CD8-positive, alpha-beta memory T cell (primary cell): ENCODE measurements around the gene MYLK4. TPM values are rescaled to one million over a fixed set of nuclear protein-coding genes. Genes with fewer than 3 reads are reported as not detected.

Experiments used
- CTCF ChIA-PET: fragments of 350-600 bp; sonication (Branson Sonifier 250); formaldehyde crosslinking; loops from one replicate; lab custom pipeline; 2021; ENCODE audit warnings: antibody characterized with exemption; lab: Charles Lee
- POLR2A ChIA-PET: fragments of 350-600 bp; sonication (Branson Sonifier 250); formaldehyde crosslinking; loops from one replicate; lab custom pipeline; 2021; ENCODE audit warnings: antibody characterized with exemption; lab: Charles Lee
- DNase-seq, 5 donors: peaks; one replicate each; pipeline versions ENCODE4 v3.0.0 to v3.0.0-alpha.2; 2020 to 2022; ENCODE audit warnings: mixed read lengths in 1 of 5
- H3K27ac ChIP-seq: one replicate; pipeline ENCODE4 v1.7.0; 2013; ENCODE audit warnings: low read depth, mild to moderate bottlenecking, low read length, moderate library complexity
- H3K27me3 ChIP-seq: 2 replicates; pipeline ENCODE4 v1.7.0; 2013; ENCODE audit warnings: low read length, mild to moderate bottlenecking; ENCODE audit not compliant: insufficient read depth, poor library complexity, severe bottlenecking
- H3K36me3 ChIP-seq: 2 replicates; pipeline ENCODE4 v1.7.0; 2013; ENCODE audit warnings: mild to moderate bottlenecking, low read length, moderate library complexity; ENCODE audit not compliant: insufficient read depth
- H3K4me1 ChIP-seq: 2 replicates; pipeline ENCODE4 v1.7.0; 2013; ENCODE audit warnings: mild to moderate bottlenecking, low read length, moderate library complexity; ENCODE audit not compliant: insufficient read depth
- H3K4me3 ChIP-seq: 2 replicates; pipeline ENCODE4 v1.7.0; 2013; ENCODE audit warnings: mild to moderate bottlenecking, low read length
- H3K9me3 ChIP-seq: 2 replicates; pipeline ENCODE4 v1.7.0; 2013; ENCODE audit warnings: mild to moderate bottlenecking, low read length
- H3K27ac Mint-ChIP-seq, 8 donors: one replicate each; pipeline ENCODE4 v1.8.0; 2020 to 2021; ENCODE audit warnings: mixed read lengths in 8 of 8, mild to moderate bottlenecking in 6 of 8, inconsistent platforms in 3 of 8, moderate library complexity in 3 of 8
- H3K27me3 Mint-ChIP-seq, 2 donors: one replicate each; pipeline ENCODE4 v1.8.0; 2020 to 2021; ENCODE audit warnings: mixed read lengths in 2 of 2, mild to moderate bottlenecking in 1 of 2, moderate library complexity in 1 of 2
- H3K36me3 Mint-ChIP-seq, 3 donors: one replicate each; pipeline ENCODE4 v1.8.0; 2020 to 2021; ENCODE audit warnings: mixed read lengths in 3 of 3, inconsistent platforms in 1 of 3, mild to moderate bottlenecking in 1 of 3
- H3K4me1 Mint-ChIP-seq, 3 donors: one replicate each; pipeline ENCODE4 v1.8.0; 2020 to 2021; ENCODE audit warnings: mixed read lengths in 3 of 3, inconsistent platforms in 1 of 3, mild to moderate bottlenecking in 1 of 3
- H3K4me3 Mint-ChIP-seq, 7 donors: one replicate each; pipeline ENCODE4 v1.8.0; 2020 to 2021; ENCODE audit warnings: mixed read lengths in 7 of 7, mild to moderate bottlenecking in 6 of 7, moderate library complexity in 4 of 7, inconsistent platforms in 2 of 7
- H3K9me3 Mint-ChIP-seq, 5 donors: one replicate each; pipeline ENCODE4 v1.8.0; 2020 to 2022; ENCODE audit warnings: mixed read lengths in 5 of 5, mild to moderate bottlenecking in 3 of 5, moderate library complexity in 2 of 5, inconsistent platforms in 1 of 5
- polyA plus RNA-seq: library from polyadenylated mRNA; unstranded; fragments of 300-500 nt; fragmentation: Illumina TruSeq; gene quantifications from one replicate; pipeline ENCODE4 v1.2.3, GENCODE V29; 2021
- total RNA-seq, 2 experiments: library from RNA; stranded (reverse); gene quantifications; one replicate each; pipeline ENCODE4 v1.2.3, GENCODE V29; 2021

MYLK4 gene
- total and polyA plus RNA-seq, 3 experiments from 2014 or later, result 0.22 to 0.24 (median 0.24) TPM

DNA sequence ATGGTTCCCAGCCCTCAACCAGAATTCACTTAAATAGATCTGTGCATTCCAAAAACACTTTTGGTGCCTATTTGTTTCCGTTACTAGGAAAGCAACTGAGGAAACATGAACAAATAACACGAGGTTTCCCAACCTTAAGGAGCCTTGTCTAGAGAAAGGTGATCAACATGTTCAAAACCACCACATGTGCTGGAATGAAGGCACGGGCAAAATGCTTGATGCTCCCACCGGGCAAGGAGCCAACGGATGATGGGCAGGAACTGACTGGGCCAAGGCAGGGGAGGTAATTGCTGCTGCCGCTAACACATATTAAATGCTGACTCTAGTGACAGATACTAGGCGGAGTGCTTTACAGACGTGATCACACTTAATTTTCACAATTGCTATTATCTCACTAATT is 2.5 kb downstream of the MYLK4 start:
- Histone ChIP-seq H3K4me3 (no peak overlapping the region), H3K4me1 (no peaks in the 10 kb centered on the region), H3K27me3 (no peaks in the 10 kb centered on the region), H3K27ac (no peak overlapping the region), H3K36me3 (no peaks in the 10 kb centered on the region), H3K9me3 (no peaks in the 10 kb centered on the region)
- Mint-ChIP-seq H3K27me3 (peaks cover 16 to 18% of the 10 kb centered on the region in 2 donors), H3K4me3 (no peak overlapping the region), H3K9me3 (no peaks in the 10 kb centered on the region), H3K36me3 (no peaks in the 10 kb centered on the region), H3K4me1 (peaks cover 3 to 8% (median 8%) of the 10 kb centered on the region in 3 donors), H3K27ac (no peak overlapping the region)
- DNase-seq, result no peak
- ChIA-PET POLR2A (no interaction called here), CTCF (interaction anchor here (1.0 to 3.5 kb wide), 2 partner anchors 10 to 16 kb away, joined by 3 to 11 read pairs; no protein-coding TSS in a partner anchor)

DNA sequence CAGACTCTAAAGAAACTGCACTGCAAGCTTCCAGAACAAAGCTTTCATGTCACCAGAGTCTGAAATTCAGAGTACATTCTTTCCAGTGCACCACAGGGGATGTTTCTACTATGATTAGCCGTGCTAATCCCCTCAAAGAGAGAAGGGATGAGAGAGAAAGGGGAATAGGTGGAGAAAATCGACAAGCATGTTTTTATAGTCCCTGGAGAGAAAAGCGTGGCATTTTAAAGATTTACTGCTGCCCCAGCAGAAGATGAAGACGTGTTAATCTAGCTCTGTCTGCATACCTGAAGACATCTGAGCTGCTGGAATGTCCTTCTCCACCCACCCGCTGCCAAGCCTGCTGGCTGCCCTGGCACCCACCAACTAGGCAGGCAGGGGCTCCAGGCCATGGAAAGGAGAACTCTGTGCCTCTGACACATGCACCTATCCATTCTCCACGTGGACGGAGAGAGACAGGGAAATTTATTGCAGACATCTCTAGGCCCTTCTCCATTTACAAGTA is 4.1 kb downstream of the MYLK4 start:
- POLR2A ChIA-PET, result no interaction called here
- Histone ChIP-seq H3K27ac (no peak overlapping the region), H3K27me3 (no peaks in the 10 kb centered on the region), H3K36me3 (no peaks in the 10 kb centered on the region), H3K9me3 (no peaks in the 10 kb centered on the region), H3K4me1 (no peaks in the 10 kb centered on the region), H3K4me3 (no peak overlapping the region)
- no peak overlapping the region for H3K4me3 Mint-ChIP-seq
- H3K27ac Mint-ChIP-seq, result no peak overlapping the region
- no peaks in the 10 kb centered on the region for H3K9me3 Mint-ChIP-seq
- no peak for DNase-seq
- H3K27me3 Mint-ChIP-seq, result peaks cover 15% of the 10 kb centered on the region in 2 donors
- CTCF ChIA-PET, result interaction anchor here (0.7 to 1.2 kb wide), 2 partner anchors 8 to 11 kb away, joined by 3 read pairs; no protein-coding TSS in a partner anchor
- H3K4me1 Mint-ChIP-seq, result peaks cover 3 to 8% (median 5%) of the 10 kb centered on the region in 3 donors
- H3K36me3 Mint-ChIP-seq, result peaks cover 0 to 5% (median 2%) of the 10 kb centered on the region in 3 donors

DNA sequence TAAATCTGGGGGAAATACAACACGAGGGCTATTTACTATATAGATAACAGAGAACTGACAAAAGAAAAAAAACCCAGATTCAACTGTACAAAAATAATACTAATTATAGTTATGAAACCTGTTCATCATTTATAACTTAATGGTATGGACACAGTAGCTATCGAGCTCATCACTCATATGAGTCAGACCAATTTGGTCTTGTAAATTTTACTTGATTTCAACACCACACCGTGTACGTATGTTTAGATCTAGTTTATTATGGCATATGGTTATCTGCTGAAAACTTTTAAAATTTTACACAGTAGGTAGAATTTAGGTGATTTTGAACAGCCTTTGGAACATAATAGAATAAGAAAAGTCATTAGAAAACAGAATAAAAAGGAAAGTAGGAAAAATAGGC is 5.5 kb downstream of the MYLK4 start:
- peaks cover 4 to 15% of the 10 kb centered on the region in 2 donors for H3K27me3 Mint-ChIP-seq
- no peaks in the 10 kb centered on the region for H3K9me3 ChIP-seq
- POLR2A ChIA-PET, result no interaction called here
- H3K4me1 ChIP-seq, result no peaks in the 10 kb centered on the region
- H3K4me3 ChIP-seq, result no peak overlapping the region
- no peak overlapping the region for H3K4me3 Mint-ChIP-seq
- DNase-seq, result no peak
- no peaks in the 10 kb centered on the region for H3K9me3 Mint-ChIP-seq
- CTCF ChIA-PET, result no interaction called here
- no peaks in the 10 kb centered on the region for H3K27me3 ChIP-seq
- no peaks in the 10 kb centered on the region for H3K36me3 ChIP-seq
- peaks cover 0 to 5% (median 2%) of the 10 kb centered on the region in 3 donors for H3K36me3 Mint-ChIP-seq
- H3K4me1 Mint-ChIP-seq, result peaks cover 3 to 6% (median 5%) of the 10 kb centered on the region in 3 donors
- H3K27ac Mint-ChIP-seq, result no peak overlapping the region
- H3K27ac ChIP-seq, result no peak overlapping the region

DNA sequence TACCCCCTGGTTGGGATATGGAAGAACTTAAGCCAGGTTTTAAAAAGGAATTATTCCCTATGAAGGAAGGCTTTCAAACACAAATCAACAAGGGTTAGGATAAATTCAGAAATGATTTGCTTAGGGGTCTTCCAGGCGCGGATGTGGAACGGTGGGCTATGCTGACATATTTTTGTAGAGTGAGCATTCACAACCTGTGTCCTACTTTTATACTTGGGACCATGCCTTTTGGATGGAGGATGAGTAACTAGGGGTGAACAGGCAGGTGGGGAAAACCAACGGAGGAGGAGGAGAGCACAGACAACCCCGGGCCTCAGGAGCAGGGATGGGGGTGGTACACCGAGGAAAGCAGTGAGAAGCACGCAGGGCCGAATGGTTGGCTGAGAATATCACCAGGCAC is 5.9 kb downstream of the MYLK4 start:
- no peaks in the 10 kb centered on the region for H3K9me3 Mint-ChIP-seq
- CTCF ChIA-PET, result no interaction called here

DNA sequence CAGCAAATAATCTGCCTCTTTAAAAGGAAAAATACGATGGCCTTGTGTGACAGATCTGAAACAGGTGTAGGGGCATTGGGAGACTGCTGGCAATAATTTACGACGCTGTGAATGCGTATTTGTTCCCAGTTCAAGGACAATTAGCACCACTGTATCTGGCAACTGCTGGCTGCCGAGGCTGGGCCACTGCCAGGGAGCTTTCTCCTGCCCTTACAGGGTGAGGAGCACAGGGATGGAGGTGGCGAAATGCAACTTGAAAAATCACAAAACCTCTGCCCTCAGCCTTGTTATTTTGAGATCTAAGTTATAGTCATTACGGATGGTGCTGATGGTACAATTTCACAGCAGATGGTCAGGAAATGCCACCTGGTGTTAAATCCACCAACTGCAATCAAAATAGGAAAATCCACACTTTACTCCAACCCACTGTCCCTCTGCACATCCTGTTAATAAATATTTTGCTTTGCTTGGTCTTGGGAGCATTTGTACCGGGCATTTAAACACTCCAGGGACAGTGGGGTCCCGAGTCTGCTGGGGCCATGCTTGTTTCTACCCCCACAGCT is 6.4 kb downstream of the MYLK4 start:
- ChIA-PET POLR2A (no interaction called here), CTCF (no interaction called here)
- Mint-ChIP-seq H3K36me3 (peaks cover 0 to 5% (median 2%) of the 10 kb centered on the region in 3 donors), H3K9me3 (no peaks in the 10 kb centered on the region), H3K4me3 (no peak overlapping the region), H3K27ac (no peak overlapping the region), H3K4me1 (no peaks in the 10 kb centered on the region), H3K27me3 (peaks cover 4 to 15% of the 10 kb centered on the region in 2 donors)
- H3K9me3 ChIP-seq, result no peaks in the 10 kb centered on the region
- H3K4me1 ChIP-seq, result no peaks in the 10 kb centered on the region
- H3K27me3 ChIP-seq, result no peaks in the 10 kb centered on the region
- DNase-seq, result no peak
- H3K27ac ChIP-seq, result no peak overlapping the region
- H3K36me3 ChIP-seq, result no peaks in the 10 kb centered on the region
- no peak overlapping the region for H3K4me3 ChIP-seq

More for the DNA sequence above, 5.9 kb downstream of the MYLK4 start:
- Histone ChIP-seq H3K4me1 (no peaks in the 10 kb centered on the region), H3K36me3 (no peaks in the 10 kb centered on the region), H3K27me3 (no peaks in the 10 kb centered on the region), H3K27ac (no peak overlapping the region), H3K4me3 (no peak overlapping the region), H3K9me3 (no peaks in the 10 kb centered on the region)
- Mint-ChIP-seq H3K27me3 (peaks cover 4 to 15% of the 10 kb centered on the region in 2 donors), H3K4me1 (peaks cover under 1 to 2% (median 1%) of the 10 kb centered on the region in 3 donors), H3K4me3 (no peak overlapping the region), H3K27ac (no peak overlapping the region), H3K36me3 (peaks cover 0 to 5% (median 2%) of the 10 kb centered on the region in 3 donors)
- POLR2A ChIA-PET, result no interaction called here
- DNase-seq, result no peak

DNA sequence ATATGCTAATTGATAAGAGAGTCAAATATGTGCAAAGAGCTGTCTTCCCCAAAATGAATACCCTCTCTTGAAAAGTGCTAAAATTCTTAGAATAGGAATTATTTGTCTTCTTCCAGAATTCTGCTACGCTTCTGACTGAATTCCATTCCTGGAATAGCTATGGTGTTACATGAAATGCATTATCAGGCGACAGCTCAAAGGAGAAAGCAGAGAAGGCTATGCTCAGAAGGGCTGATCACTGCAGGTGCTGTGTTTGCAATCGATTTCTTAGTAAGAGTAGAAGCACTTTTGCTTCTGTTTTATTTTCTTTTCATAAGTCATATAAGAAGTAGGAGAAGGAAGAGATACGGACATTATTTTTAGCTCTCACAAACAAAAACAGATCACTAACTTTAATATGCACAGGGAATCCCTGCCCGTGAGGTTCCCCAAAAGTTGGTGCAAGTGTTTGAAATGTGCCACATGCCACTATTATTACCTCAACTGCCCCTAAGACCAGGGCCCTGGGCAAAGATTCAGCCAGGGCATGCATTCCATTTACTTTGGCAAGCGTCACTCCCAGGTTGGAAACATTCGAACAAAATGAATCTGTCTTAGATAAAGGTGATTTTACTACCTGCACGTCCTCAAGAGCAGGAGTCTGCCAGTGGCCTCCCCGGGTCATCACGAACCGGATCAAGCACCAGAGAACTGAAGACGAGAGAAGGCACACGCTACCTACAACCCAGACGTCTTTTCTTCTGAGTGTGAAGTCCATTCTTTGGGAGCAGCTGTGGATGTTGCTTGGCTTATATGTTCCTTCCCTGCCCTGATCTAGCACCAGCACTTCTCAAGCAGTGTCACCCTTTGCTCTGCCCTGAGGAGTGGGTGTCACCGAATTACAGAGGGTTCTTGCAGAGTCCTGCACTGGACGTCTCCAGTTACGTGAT is 7.2 kb downstream of the MYLK4 start:
- Histone ChIP-seq H3K36me3 (no peaks in the 10 kb centered on the region), H3K27ac (no peak overlapping the region), H3K4me3 (no peak overlapping the region), H3K9me3 (no peaks in the 10 kb centered on the region), H3K4me1 (no peaks in the 10 kb centered on the region), H3K27me3 (no peaks in the 10 kb centered on the region)
- H3K27ac Mint-ChIP-seq, result no peak overlapping the region
- H3K36me3 Mint-ChIP-seq, result peaks cover 0 to 5% (median 2%) of the 10 kb centered on the region in 3 donors
- no peaks in the 10 kb centered on the region for H3K9me3 Mint-ChIP-seq
- no peak for DNase-seq
- POLR2A ChIA-PET, result interaction anchor here (0.6 kb wide), 1 partner anchor 1318 kb away, joined by 10 read pairs; no protein-coding TSS in a partner anchor
- H3K4me3 Mint-ChIP-seq, result no peak overlapping the region
- H3K27me3 Mint-ChIP-seq, result peaks cover 4 to 15% of the 10 kb centered on the region in 2 donors
- H3K4me1 Mint-ChIP-seq, result no peaks in the 10 kb centered on the region
- CTCF ChIA-PET, result interaction anchor here (1.2 kb wide), 1 partner anchor 14 kb away, joined by 3 read pairs; no protein-coding TSS in a partner anchor

DNA sequence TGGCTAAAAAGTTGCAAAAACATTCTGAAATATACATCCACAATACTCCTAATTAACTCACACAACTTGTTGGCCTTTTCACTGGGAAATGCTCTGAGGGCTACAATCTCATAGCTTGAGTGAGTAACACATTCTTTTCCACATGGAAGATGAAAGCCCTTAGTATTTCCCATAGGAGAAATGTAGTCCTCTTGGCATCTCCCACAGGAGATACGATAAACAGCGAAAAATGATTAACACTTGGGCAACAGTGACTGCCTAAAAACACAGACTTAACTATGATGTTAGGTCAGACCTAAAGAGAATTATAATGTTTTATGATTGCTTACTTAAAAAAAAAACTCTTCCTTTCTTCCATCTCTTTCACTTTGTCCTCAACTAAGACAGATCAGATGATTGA is 9.0 kb downstream of the MYLK4 start:
- H3K27me3 ChIP-seq, result no peaks in the 10 kb centered on the region
- no peaks in the 10 kb centered on the region for H3K9me3 ChIP-seq
- CTCF ChIA-PET, result no interaction called here
- H3K4me3 ChIP-seq, result no peak overlapping the region
- Mint-ChIP-seq H3K9me3 (no peaks in the 10 kb centered on the region), H3K4me1 (peaks cover 0 to 3% (median 0%) of the 10 kb centered on the region in 3 donors), H3K27ac (no peak overlapping the region), H3K4me3 (no peak overlapping the region), H3K27me3 (peaks cover 4 to 15% of the 10 kb centered on the region in 2 donors), H3K36me3 (peaks cover 0 to 5% (median 2%) of the 10 kb centered on the region in 3 donors)
- H3K36me3 ChIP-seq, result no peaks in the 10 kb centered on the region
- POLR2A ChIA-PET, result no interaction called here
- no peak overlapping the region for H3K27ac ChIP-seq
- no peaks in the 10 kb centered on the region for H3K4me1 ChIP-seq
- DNase-seq, result no peak
